WTC11 (cell line): Measurements from ENCODE around the gene NOXA1. TPM values are rescaled to one million over a fixed set of nuclear protein-coding genes. Genes with fewer than 3 reads are reported as not detected.

Experiments used
- ATAC-seq: fragments of 200-7000 bp; cut with Tn5 transposase; 2 replicates; pipeline ENCODE4 v1.10.0; 2021; ENCODE audit warnings: mild to moderate bottlenecking, moderate library complexity
- CTCF ChIA-PET: fragments of 300-600 bp; sonication (Branson Sonifier 250); formaldehyde crosslinking; loops from one replicate; lab custom pipeline; 2021; ENCODE audit warnings: antibody characterized with exemption; lab: Charles Lee
- POLR2A ChIA-PET: fragments of 350-600 bp; sonication (Branson Sonifier 250); formaldehyde crosslinking; loops from one replicate; lab custom pipeline; 2021; ENCODE audit warnings: antibody characterized with exemption; lab: Charles Lee
- DNase-seq: peaks from one replicate; pipeline ENCODE4 v3.0.0; 2021; ENCODE audit warnings: low spot score
- H3K27ac Mint-ChIP-seq: 2 replicates; pipeline ENCODE4 v1.8.0; 2021; ENCODE audit warnings: mixed read lengths
- H3K27me3 Mint-ChIP-seq: 2 replicates; pipeline ENCODE4 v1.8.0; 2021; ENCODE audit warnings: low read depth, mild to moderate bottlenecking, moderate library complexity, mixed read lengths
- H3K36me3 Mint-ChIP-seq: 2 replicates; pipeline ENCODE4 v1.8.0; 2021; ENCODE audit warnings: mixed read lengths
- H3K4me1 Mint-ChIP-seq: 2 replicates; pipeline ENCODE4 v1.8.0; 2022; ENCODE audit warnings: mixed read lengths
- H3K4me3 Mint-ChIP-seq: 2 replicates; pipeline ENCODE4 v1.8.0; 2021; ENCODE audit warnings: mild to moderate bottlenecking, moderate library complexity, mixed read lengths
- H3K9me3 Mint-ChIP-seq: 2 replicates; pipeline ENCODE4 v1.8.0; 2021; ENCODE audit warnings: mixed read lengths
- E2F5 ChIP-seq: sonication (generic); formaldehyde crosslinking; IDR thresholded peaks from 2 replicates; pipeline ENCODE4 v1.8.1; 2022; ENCODE audit warnings: mild to moderate bottlenecking, moderate library complexity, missing genetic modification reagents
- FOXJ3 ChIP-seq: sonication (generic); formaldehyde crosslinking; IDR thresholded peaks from 2 replicates; pipeline ENCODE4 v1.9.0; 2021; ENCODE audit warnings: missing genetic modification reagents, mild to moderate bottlenecking, borderline replicate concordance
- FOXK1 ChIP-seq: sonication (generic); formaldehyde crosslinking; IDR thresholded peaks from 2 replicates; pipeline ENCODE4 v1.8.0; 2022; ENCODE audit warnings: mild to moderate bottlenecking, moderate library complexity, missing genetic modification reagents
- GRHL2 ChIP-seq: fragments of 250-450 bp; sonication (Bioruptor Pico); IDR thresholded peaks from 2 replicates; pipeline ENCODE4 v1.8.0; 2022; ENCODE audit warnings: mild to moderate bottlenecking, moderate library complexity; ENCODE audit not compliant: insufficient replicate concordance, severe bottlenecking
- SP1 ChIP-seq: sonication (generic); formaldehyde crosslinking; conservative IDR thresholded peaks from 2 replicates; pipeline ENCODE4 v1.8.1; 2022; ENCODE audit warnings: missing genetic modification reagents
- TCF7 ChIP-seq: sonication (generic); formaldehyde crosslinking; IDR thresholded peaks from 2 replicates; pipeline ENCODE4 v1.8.0; 2022; ENCODE audit warnings: mild to moderate bottlenecking, low read depth, missing genetic modification reagents, moderate library complexity
- TEAD4 ChIP-seq: sonication (generic); formaldehyde crosslinking; IDR thresholded peaks from 2 replicates; pipeline ENCODE4 v1.8.0; 2022; ENCODE audit warnings: mild to moderate bottlenecking, missing genetic modification reagents
- ZBTB21 ChIP-seq: sonication (generic); formaldehyde crosslinking; IDR thresholded peaks from 2 replicates; pipeline ENCODE4 v1.8.1; 2023; ENCODE audit warnings: mild to moderate bottlenecking, missing genetic modification reagents, borderline replicate concordance
- ZBTB43 ChIP-seq: sonication (generic); formaldehyde crosslinking; IDR thresholded peaks from 2 replicates; pipeline ENCODE4 v1.8.1; 2023; ENCODE audit warnings: mild to moderate bottlenecking, missing genetic modification reagents
- ZNF121 ChIP-seq: sonication (generic); formaldehyde crosslinking; IDR thresholded peaks from 2 replicates; pipeline ENCODE4 v1.8.0; 2023; ENCODE audit warnings: missing genetic modification reagents
- ZNF219 ChIP-seq: sonication (generic); formaldehyde crosslinking; IDR thresholded peaks from 2 replicates; pipeline ENCODE4 v1.8.0; 2023; ENCODE audit warnings: missing genetic modification reagents, mild to moderate bottlenecking, borderline replicate concordance
- ZNF396 ChIP-seq: fragments of 250-450 bp; sonication (Bioruptor Pico); IDR thresholded peaks from 2 replicates; pipeline ENCODE4 v1.8.0; 2021; ENCODE audit warnings: mild to moderate bottlenecking, moderate library complexity, borderline replicate concordance
- ZNF423 ChIP-seq: fragments of 250-450 bp; sonication (Bioruptor Pico); IDR thresholded peaks from 2 replicates; pipeline ENCODE4 v2.1.2; 2022; ENCODE audit warnings: mild to moderate bottlenecking, moderate library complexity
- total RNA-seq: library from RNA; stranded (reverse); gene quantifications from 3 replicates; pipeline ENCODE4 v1.2.3, GENCODE V29; 2021
- TF ChIP-seq, protein P1 (sequence below): sonication (generic); formaldehyde crosslinking; IDR thresholded peaks from 2 replicates; pipeline ENCODE4 v1.8.0; 2023; ENCODE audit warnings: mild to moderate bottlenecking, missing genetic modification reagents
- TF ChIP-seq, protein P2 (sequence below): sonication (generic); formaldehyde crosslinking; IDR thresholded peaks from 2 replicates; pipeline ENCODE4 v1.8.1; 2023; ENCODE audit warnings: mild to moderate bottlenecking, missing genetic modification reagents, moderate library complexity
- TF ChIP-seq, protein P3 (sequence below): sonication (generic); formaldehyde crosslinking; conservative IDR thresholded peaks from 2 replicates; pipeline ENCODE4 v1.8.1; 2023; ENCODE audit warnings: mild to moderate bottlenecking, low read depth, missing genetic modification reagents, moderate library complexity
- TF ChIP-seq, protein P4 (sequence below): sonication (generic); formaldehyde crosslinking; IDR thresholded peaks from 2 replicates; pipeline ENCODE4 v1.8.1; 2022; ENCODE audit warnings: low read depth, mild to moderate bottlenecking, moderate library complexity, missing genetic modification reagents, borderline replicate concordance

The NOXA1 gene
- total RNA-seq, 1 experiment from 2014 or later = 2.9 TPM

DNA sequence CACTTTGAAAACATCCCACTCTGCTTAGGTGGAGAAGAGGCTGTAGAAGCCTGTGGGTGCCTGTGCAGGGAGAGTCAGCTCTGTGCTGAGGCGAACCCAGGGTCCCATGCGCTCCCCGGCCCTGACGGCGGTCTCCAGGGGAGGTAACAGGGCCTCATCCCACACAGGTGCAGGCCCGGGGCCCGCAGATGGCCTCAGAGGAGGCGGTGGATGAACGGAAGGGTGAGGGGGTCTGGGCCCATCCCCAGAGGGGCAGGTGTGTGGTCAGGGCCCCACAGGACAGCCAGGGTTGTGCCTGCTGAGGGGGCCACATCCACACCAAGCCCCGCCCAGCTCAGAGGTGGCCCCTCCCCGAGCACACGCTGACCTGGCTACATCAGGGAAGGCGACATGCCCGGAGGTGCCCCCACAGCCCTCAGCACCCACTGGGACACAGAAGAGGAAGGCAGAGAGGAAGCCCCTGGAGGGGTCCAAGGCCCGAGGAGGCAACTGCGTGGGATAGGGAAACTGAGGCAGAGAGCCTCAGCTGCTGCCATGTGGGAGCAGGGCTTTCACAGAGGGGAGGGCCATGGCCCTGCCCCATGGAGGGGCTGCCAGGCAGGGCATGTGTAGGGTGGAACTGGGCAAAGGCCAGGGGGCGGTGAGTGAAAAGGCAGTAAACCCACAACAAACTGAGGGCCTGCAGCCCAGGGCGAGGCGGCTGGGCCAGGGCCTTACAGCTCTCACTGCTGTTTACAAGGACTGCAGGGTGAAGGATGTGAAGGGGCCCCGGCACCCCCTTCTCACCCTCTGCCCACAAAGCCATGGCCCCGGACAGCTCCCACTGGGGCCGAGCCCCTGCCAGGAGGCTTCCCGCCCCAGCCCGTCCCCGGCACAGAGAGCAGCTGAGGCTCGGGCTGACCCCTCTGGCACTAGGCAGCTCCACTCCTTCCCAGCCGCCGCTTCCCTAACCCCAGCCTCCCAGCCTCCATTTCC, 29.7 kb upstream of the NOXA1 start (continued):
- TF ChIP-seq TCF7 (CRISPR knock-in tag) = no peak
- no peak for TF ChIP-seq ZNF219 (CRISPR knock-in tag)

- no peaks in the 10 kb centered on the region for H3K27me3 Mint-ChIP-seq
- no peak overlapping the region for H3K27ac Mint-ChIP-seq
- ATAC-seq (no peak), DNase-seq (no peak)
- H3K9me3 Mint-ChIP-seq = no peaks in the 10 kb centered on the region
- ChIA-PET CTCF (interaction anchor here (0.7 to 2.1 kb wide), 5 partner anchors 21 to 118 kb away, joined by 3 to 7 read pairs (median 4); partner anchors contain the start of genes EXD3, NRARP and TOR4A), POLR2A (no interaction called here)
- TF ChIP-seq, protein P1, sequence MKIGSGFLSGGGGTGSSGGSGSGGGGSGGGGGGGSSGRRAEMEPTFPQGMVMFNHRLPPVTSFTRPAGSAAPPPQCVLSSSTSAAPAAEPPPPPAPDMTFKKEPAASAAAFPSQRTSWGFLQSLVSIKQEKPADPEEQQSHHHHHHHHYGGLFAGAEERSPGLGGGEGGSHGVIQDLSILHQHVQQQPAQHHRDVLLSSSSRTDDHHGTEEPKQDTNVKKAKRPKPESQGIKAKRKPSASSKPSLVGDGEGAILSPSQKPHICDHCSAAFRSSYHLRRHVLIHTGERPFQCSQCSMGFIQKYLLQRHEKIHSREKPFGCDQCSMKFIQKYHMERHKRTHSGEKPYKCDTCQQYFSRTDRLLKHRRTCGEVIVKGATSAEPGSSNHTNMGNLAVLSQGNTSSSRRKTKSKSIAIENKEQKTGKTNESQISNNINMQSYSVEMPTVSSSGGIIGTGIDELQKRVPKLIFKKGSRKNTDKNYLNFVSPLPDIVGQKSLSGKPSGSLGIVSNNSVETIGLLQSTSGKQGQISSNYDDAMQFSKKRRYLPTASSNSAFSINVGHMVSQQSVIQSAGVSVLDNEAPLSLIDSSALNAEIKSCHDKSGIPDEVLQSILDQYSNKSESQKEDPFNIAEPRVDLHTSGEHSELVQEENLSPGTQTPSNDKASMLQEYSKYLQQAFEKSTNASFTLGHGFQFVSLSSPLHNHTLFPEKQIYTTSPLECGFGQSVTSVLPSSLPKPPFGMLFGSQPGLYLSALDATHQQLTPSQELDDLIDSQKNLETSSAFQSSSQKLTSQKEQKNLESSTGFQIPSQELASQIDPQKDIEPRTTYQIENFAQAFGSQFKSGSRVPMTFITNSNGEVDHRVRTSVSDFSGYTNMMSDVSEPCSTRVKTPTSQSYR = no peak
- no peak for TF ChIP-seq SP1 (CRISPR knock-in tag)
- TF ChIP-seq ZBTB43 (CRISPR knock-in tag) = no peak
- no peak for TF ChIP-seq ZBTB21 (CRISPR knock-in tag)
- no peak for TF ChIP-seq E2F5 (CRISPR knock-in tag)
- TF ChIP-seq ZNF121 = no peak
- TF ChIP-seq, protein P2, sequence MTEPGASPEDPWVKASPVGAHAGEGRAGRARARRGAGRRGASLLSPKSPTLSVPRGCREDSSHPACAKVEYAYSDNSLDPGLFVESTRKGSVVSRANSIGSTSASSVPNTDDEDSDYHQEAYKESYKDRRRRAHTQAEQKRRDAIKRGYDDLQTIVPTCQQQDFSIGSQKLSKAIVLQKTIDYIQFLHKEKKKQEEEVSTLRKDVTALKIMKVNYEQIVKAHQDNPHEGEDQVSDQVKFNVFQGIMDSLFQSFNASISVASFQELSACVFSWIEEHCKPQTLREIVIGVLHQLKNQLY = no peak
- no peak overlapping the region for H3K4me3 Mint-ChIP-seq
- no peaks in the 10 kb centered on the region for H3K36me3 Mint-ChIP-seq
- H3K4me1 Mint-ChIP-seq = no peaks in the 10 kb centered on the region
Observed at GRCh38 chr9:137394866-137395665, 28.1 kb upstream of the NOXA1 start.

DNA sequence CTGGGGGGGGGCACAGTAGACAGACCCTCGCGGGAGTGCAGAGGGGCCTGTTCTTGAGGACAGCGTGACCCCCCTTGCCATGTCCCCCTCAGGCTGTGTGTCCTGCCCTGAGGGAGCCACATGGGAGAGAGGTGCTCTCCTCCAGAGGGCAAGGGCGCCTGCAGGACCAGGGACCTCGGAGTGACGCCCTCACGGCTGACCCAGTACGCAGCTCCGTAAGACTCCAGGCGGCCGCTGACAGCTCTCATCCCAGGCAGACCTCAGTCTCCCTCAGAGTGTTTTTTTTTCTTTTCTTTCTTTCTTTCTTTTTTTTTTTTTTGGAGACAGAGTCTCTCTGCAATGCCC, 27.6 kb upstream of the NOXA1 start:
- Mint-ChIP-seq H3K4me3 (no peak overlapping the region), H3K27me3 (no peaks in the 10 kb centered on the region), H3K9me3 (no peaks in the 10 kb centered on the region), H3K36me3 (no peaks in the 10 kb centered on the region), H3K27ac (no peak overlapping the region), H3K4me1 (no peaks in the 10 kb centered on the region)
- ChIA-PET POLR2A (no interaction called here), CTCF (interaction anchor here (0.7 to 2.1 kb wide), 6 partner anchors 22 to 118 kb away, joined by 3 to 7 read pairs (median 4); partner anchors contain the start of genes EXD3, NRARP and TOR4A)
- ATAC-seq (no peak), DNase-seq (no peak)
- TF ChIP-seq FOXK1 (CRISPR knock-in tag) (no peak), ZNF423 (CRISPR knock-in tag) (no peak), FOXJ3 (CRISPR knock-in tag) (no peak), GRHL2 (CRISPR knock-in tag) (no peak), ZBTB43 (CRISPR knock-in tag) (no peak), TCF7 (CRISPR knock-in tag) (no peak), ZNF396 (CRISPR knock-in tag) (no peak), TEAD4 (CRISPR knock-in tag) (no peak)
- TF ChIP-seq, protein P3, sequence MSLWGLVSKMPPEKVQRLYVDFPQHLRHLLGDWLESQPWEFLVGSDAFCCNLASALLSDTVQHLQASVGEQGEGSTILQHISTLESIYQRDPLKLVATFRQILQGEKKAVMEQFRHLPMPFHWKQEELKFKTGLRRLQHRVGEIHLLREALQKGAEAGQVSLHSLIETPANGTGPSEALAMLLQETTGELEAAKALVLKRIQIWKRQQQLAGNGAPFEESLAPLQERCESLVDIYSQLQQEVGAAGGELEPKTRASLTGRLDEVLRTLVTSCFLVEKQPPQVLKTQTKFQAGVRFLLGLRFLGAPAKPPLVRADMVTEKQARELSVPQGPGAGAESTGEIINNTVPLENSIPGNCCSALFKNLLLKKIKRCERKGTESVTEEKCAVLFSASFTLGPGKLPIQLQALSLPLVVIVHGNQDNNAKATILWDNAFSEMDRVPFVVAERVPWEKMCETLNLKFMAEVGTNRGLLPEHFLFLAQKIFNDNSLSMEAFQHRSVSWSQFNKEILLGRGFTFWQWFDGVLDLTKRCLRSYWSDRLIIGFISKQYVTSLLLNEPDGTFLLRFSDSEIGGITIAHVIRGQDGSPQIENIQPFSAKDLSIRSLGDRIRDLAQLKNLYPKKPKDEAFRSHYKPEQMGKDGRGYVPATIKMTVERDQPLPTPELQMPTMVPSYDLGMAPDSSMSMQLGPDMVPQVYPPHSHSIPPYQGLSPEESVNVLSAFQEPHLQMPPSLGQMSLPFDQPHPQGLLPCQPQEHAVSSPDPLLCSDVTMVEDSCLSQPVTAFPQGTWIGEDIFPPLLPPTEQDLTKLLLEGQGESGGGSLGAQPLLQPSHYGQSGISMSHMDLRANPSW (CRISPR knock-in tag) = no peak
- TF ChIP-seq, protein P4, sequence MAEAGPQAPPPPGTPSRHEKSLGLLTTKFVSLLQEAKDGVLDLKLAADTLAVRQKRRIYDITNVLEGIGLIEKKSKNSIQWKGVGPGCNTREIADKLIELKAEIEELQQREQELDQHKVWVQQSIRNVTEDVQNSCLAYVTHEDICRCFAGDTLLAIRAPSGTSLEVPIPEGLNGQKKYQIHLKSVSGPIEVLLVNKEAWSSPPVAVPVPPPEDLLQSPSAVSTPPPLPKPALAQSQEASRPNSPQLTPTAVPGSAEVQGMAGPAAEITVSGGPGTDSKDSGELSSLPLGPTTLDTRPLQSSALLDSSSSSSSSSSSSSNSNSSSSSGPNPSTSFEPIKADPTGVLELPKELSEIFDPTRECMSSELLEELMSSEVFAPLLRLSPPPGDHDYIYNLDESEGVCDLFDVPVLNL (CRISPR knock-in tag) = no peak
